ENCODE results near the gene LRP1B. TPM values are rescaled to one million over a fixed set of nuclear protein-coding genes. Genes with fewer than 3 reads are reported as not detected.

LRP1B gene
- total and polyA plus RNA-seq, 2 of the 8 experiments (the other 6 are each of a cell fraction or from before 2014, with no cell fraction given): 0.03 TPM; not detected in 1

DNA sequence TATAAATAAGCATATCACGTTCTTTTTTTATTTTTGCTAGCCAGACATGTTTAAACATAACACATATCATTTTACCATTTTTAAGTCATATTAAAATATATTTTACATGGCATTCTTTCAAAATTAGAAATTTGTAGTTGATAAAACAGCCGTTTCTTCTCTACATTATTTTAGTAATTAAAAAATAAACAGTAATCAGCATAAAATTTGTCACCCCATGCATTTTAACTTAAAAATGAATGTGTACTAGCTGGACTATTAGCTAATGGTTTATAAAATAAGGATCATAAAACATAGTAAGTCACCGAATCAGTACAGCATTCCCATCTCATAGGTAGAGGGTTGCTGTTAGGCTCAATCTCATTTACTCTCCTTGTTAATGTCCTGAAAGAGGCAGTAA lies 433.8 kb downstream of the LRP1B start:
- Histone ChIP-seq H2BK12ac (ENCODE audit: low read depth, low read length) (no peak overlapping the region), H2AFZ (ENCODE audit: low read length) (no peak overlapping the region), H2AK5ac (ENCODE audit: low read depth, low read length) (no peak overlapping the region), H3K4me2 (ENCODE audit: insufficient read depth in 1 of 2, low read depth in 2 of 2, low read length in 2 of 2) (no peak overlapping the region), H4K91ac (replicated peaks; ENCODE audit: insufficient read length, low read length) (no peak overlapping the region), H2BK120ac (replicated peaks; ENCODE audit: low read depth, low read length) (no peak overlapping the region), H3K4me3 (ENCODE audit: extremely low read depth in 1 of 4, insufficient read depth in 2 of 4, low read depth in 3 of 4, low read length in 4 of 4) (no peak overlapping the region), H3K23ac (ENCODE audit: insufficient read length) (no peak overlapping the region), H3K27me3 (replicated peaks in 1 of 4; ENCODE audit: control insufficient read depth in 3 of 4, extremely low read depth in 1 of 4, insufficient read depth in 3 of 4, low read length in 3 of 4) (no peaks in the 10 kb centered on the region), H3K23me2 (ENCODE audit: low read depth, low read length) (no peaks in the 10 kb centered on the region), H2BK20ac (ENCODE audit: low read length) (no peak overlapping the region), H3K27ac (ENCODE audit: low read depth, low read length) (no peak overlapping the region), H4K20me1 (replicated peaks in 1 of 2; ENCODE audit: control insufficient read depth in 1 of 2, insufficient read depth in 2 of 2, low read length in 2 of 2) (no peaks in the 10 kb centered on the region), H3K4ac (replicated peaks; ENCODE audit: insufficient read length, low read depth, low read length) (no peak overlapping the region), H3K14ac (ENCODE audit: insufficient read length) (no peak overlapping the region), H3K9ac (replicated peaks in 1 of 4; ENCODE audit: extremely low read depth in 1 of 4, low read depth in 3 of 4, low read length in 3 of 4) (no peak overlapping the region), H3K9me3 (ENCODE audit: insufficient read depth in 2 of 2, low read depth in 1 of 2, low read length in 1 of 2) (peaks cover 0 to 3% of the 10 kb centered on the region in 2 experiments; a peak in 1 of 4 replicates), H4K8ac (ENCODE audit: extremely low read depth, insufficient read depth, low read length) (no peak overlapping the region), H3K36me3 (ENCODE audit: control insufficient read depth in 2 of 4, insufficient read depth in 4 of 4, low read length in 3 of 4) (no peaks in the 10 kb centered on the region), H3K79me2 (ENCODE audit: control insufficient read depth in 1 of 2, insufficient read depth in 2 of 2, low read length in 2 of 2) (no peaks in the 10 kb centered on the region), H2BK5ac (ENCODE audit: low read depth, low read length) (no peak overlapping the region), H3K56ac (replicated peaks; ENCODE audit: insufficient read length, low read depth, low read length) (no peak overlapping the region), H2BK15ac (ENCODE audit: low read length) (no peak overlapping the region), H3K4me1 (replicated peaks in 1 of 4; ENCODE audit: control insufficient read depth in 3 of 4, insufficient read depth in 4 of 4, low read length in 3 of 4) (no peaks in the 10 kb centered on the region), H4K5ac (ENCODE audit: insufficient read length, low read depth, low read length) (no peak overlapping the region), H3K18ac (ENCODE audit: extremely low read depth, low read length) (no peak overlapping the region), H3K79me1 (ENCODE audit: low read depth, low read length) (no peaks in the 10 kb centered on the region)
- no peak for DNase-seq (ENCODE audit: low read depth in 1 of 2, low spot score in 2 of 2)
- no peak for FAIRE-seq
- ChIA-PET CTCF (ENCODE audit: partially characterized antibody) (no interaction called here), POLR2A (ENCODE audit: partially characterized antibody) (no interaction called here)
- WGBS, 2 experiments (ENCODE audit: extremely low coverage in 1 of 2, insufficient coverage in 1 of 2, insufficient read length in 1 of 2, insufficient replicate concordance in 2 of 2, low coverage in 1 of 2, low lambda C conversion rate in 2 of 2, missing lambda C conversion rate in 1 of 2): 91% methylated on average over 3 of the region's 3 CpGs; no CpG with 5 or more reads in 1 of the 2 experiments
- TF ChIP-seq EP300 (IDR thresholded peaks at IDR 0.05; ENCODE audit: borderline replicate concordance in 1 of 2, low read depth in 2 of 2, low read length in 2 of 2) (no peak), MAFK (IDR thresholded peaks at IDR 0.05; ENCODE audit: low read depth, low read length) (no peak), SRF (IDR thresholded peaks at IDR 0.05; ENCODE audit: low read depth, low read length) (no peak), CBX5 (IDR thresholded peaks at IDR 0.05; ENCODE audit: low read depth, low read length) (no peak), NRF1 (IDR thresholded peaks at IDR 0.05; ENCODE audit: low read depth, low read length) (no peak), RFX5 (IDR thresholded peaks at IDR 0.05; ENCODE audit: borderline replicate concordance, low read depth, low read length) (no peak), CBX8 (IDR thresholded peaks at IDR 0.05; ENCODE audit: borderline replicate concordance, low read depth, low read length) (no peak), EZH2 (IDR thresholded peaks at IDR 0.05; ENCODE audit: low read depth, low read length, severe bottlenecking) (no peak), BACH1 (IDR thresholded peaks at IDR 0.05; ENCODE audit: low read length) (no peak), GABPA (IDR thresholded peaks at IDR 0.05; ENCODE audit: borderline replicate concordance, insufficient read depth, low read length) (no peak)
- TF ChIP-seq, protein P1, sequence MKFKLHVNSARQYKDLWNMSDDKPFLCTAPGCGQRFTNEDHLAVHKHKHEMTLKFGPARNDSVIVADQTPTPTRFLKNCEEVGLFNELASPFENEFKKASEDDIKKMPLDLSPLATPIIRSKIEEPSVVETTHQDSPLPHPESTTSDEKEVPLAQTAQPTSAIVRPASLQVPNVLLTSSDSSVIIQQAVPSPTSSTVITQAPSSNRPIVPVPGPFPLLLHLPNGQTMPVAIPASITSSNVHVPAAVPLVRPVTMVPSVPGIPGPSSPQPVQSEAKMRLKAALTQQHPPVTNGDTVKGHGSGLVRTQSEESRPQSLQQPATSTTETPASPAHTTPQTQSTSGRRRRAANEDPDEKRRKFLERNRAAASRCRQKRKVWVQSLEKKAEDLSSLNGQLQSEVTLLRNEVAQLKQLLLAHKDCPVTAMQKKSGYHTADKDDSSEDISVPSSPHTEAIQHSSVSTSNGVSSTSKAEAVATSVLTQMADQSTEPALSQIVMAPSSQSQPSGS (IDR thresholded peaks at IDR 0.05; ENCODE audit: low read length): no peak
- TF ChIP-seq, protein P2, sequence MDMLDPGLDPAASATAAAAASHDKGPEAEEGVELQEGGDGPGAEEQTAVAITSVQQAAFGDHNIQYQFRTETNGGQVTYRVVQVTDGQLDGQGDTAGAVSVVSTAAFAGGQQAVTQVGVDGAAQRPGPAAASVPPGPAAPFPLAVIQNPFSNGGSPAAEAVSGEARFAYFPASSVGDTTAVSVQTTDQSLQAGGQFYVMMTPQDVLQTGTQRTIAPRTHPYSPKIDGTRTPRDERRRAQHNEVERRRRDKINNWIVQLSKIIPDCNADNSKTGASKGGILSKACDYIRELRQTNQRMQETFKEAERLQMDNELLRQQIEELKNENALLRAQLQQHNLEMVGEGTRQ (IDR thresholded peaks at IDR 0.05; ENCODE audit: low read length): no peak

All from H1 (cell line).